HEK293 (cell line): ENCODE measurements around the gene AVPR1A.

Source experiments
- CTCF ChIA-PET: fragments of 350-600 bp; formaldehyde crosslinking; extraction: SDS; loops from one replicate; lab custom pipeline; 2021; ENCODE audit warnings: antibody characterized with exemption; lab: Yijun Ruan, JAX
- POLR2A ChIA-PET: fragments of 300-600 bp; formaldehyde crosslinking; extraction: SDS; loops from one replicate; lab custom pipeline; 2020; ENCODE audit warnings: antibody characterized with exemption, inconsistent platforms; lab: Yijun Ruan, JAX
- H3K27ac ChIP-seq: fragments of 200-500 bp; sonication (Bioruptor generic); 2 replicates; pipeline ENCODE4 v1.5.1; 2014; ENCODE audit warnings: low read depth, low read length, control low read depth, inconsistent platforms; ENCODE audit errors: extremely low read depth
- H3K36me3 ChIP-seq, 2 experiments: fragments of 200-500 bp in 1 of 2; sonication (Bioruptor generic) in 1 of 2; 1 replicate in 1 of 2; 2 replicates in 1 of 2; pipeline ENCODE4 v1.5.1; 2014 to 2017; ENCODE audit warnings: inconsistent platforms in 2 of 2, low read length in 2 of 2; ENCODE audit not compliant: control insufficient read depth in 2 of 2, insufficient read depth in 1 of 2
- H3K4me1 ChIP-seq: fragments of 200-500 bp; sonication (Bioruptor generic); 2 replicates; pipeline ENCODE4 v1.5.1; 2014; ENCODE audit warnings: mild to moderate bottlenecking, low read length, inconsistent platforms; ENCODE audit not compliant: control insufficient read depth, insufficient read depth
- H3K4me3 ChIP-seq: 2 replicates; pipeline ENCODE4 v1.5.1; 2011; ENCODE audit warnings: low read depth, mild to moderate bottlenecking, control low read depth, low read length, moderate library complexity
- H3K9me3 ChIP-seq: fragments of 200-500 bp; sonication (Bioruptor generic); 2 replicates; pipeline ENCODE4 v1.5.1; 2014; ENCODE audit warnings: low read depth, low read length, inconsistent platforms; ENCODE audit not compliant: control insufficient read depth, insufficient read depth
- KLF1 ChIP-seq: fragments of 450-650 bp; formaldehyde crosslinking; IDR thresholded peaks from 2 replicates; pipeline ENCODE4 v1.5.1; 2016; ENCODE audit warnings: missing biosample characterization, missing genetic modification characterization
- MYNN ChIP-seq: fragments of 450-650 bp; formaldehyde crosslinking; IDR thresholded peaks from 2 replicates; pipeline ENCODE4 v1.5.1; 2016; ENCODE audit warnings: missing biosample characterization, missing genetic modification characterization, borderline replicate concordance
- SCRT2 ChIP-seq: fragments of 450-650 bp; formaldehyde crosslinking; IDR thresholded peaks from 2 replicates; pipeline ENCODE4 v1.5.1; 2016; ENCODE audit warnings: missing biosample characterization, missing genetic modification characterization
- SETDB1 ChIP-seq: IDR thresholded peaks from one replicate; pipeline ENCODE4 v1.6.1; 2017; ENCODE audit warnings: mild to moderate bottlenecking, low read length, moderate library complexity, mixed read lengths; ENCODE audit not compliant: insufficient read length
- SP7 ChIP-seq: fragments of 450-650 bp; formaldehyde crosslinking; IDR thresholded peaks from 2 replicates; pipeline ENCODE4 v1.5.1; 2016; ENCODE audit warnings: missing biosample characterization, missing genetic modification characterization
- ZBTB8A ChIP-seq: fragments of 450-650 bp; formaldehyde crosslinking; IDR thresholded peaks from 2 replicates; pipeline ENCODE4 v1.5.1; 2016; ENCODE audit warnings: missing biosample characterization, missing genetic modification characterization
- ZNF155 ChIP-seq: fragments of 450-650 bp; formaldehyde crosslinking; IDR thresholded peaks from 2 replicates; pipeline ENCODE4 v1.5.1; 2016; ENCODE audit warnings: missing biosample characterization, missing genetic modification characterization
- ZNF302 ChIP-seq: fragments of 450-650 bp; formaldehyde crosslinking; IDR thresholded peaks from 2 replicates; pipeline ENCODE4 v1.5.1; 2016; ENCODE audit warnings: missing biosample characterization, missing genetic modification characterization, low read depth
- ZNF433 ChIP-seq: fragments of 450-650 bp; formaldehyde crosslinking; IDR thresholded peaks from 2 replicates; pipeline ENCODE4 v1.5.1; 2016; ENCODE audit warnings: missing biosample characterization, missing genetic modification characterization, low read depth
- ZNF555 ChIP-seq: fragments of 450-650 bp; formaldehyde crosslinking; conservative IDR thresholded peaks from 2 replicates; pipeline ENCODE4 v1.5.1; 2017; ENCODE audit warnings: missing biosample characterization, mild to moderate bottlenecking, missing genetic modification characterization, inconsistent platforms
- ZNF561 ChIP-seq: fragments of 450-650 bp; IDR thresholded peaks from 2 replicates; pipeline ENCODE4 v1.5.1; 2018; ENCODE audit warnings: missing biosample characterization, missing genetic modification characterization, borderline replicate concordance
- TF ChIP-seq, protein P1 (sequence below): fragments of 450-650 bp; formaldehyde crosslinking; IDR thresholded peaks from 2 replicates; pipeline ENCODE4 v1.5.1; 2017; ENCODE audit warnings: missing biosample characterization, missing genetic modification characterization
- TF ChIP-seq, protein P2 (sequence below): fragments of 450-650 bp; formaldehyde crosslinking; IDR thresholded peaks from 2 replicates; pipeline ENCODE4 v1.5.1; 2017; ENCODE audit warnings: missing biosample characterization, mild to moderate bottlenecking, missing genetic modification characterization, moderate library complexity
- TF ChIP-seq, protein P3 (sequence below): sonication (generic); formaldehyde crosslinking; IDR thresholded peaks from 2 replicates; pipeline ENCODE4 v1.8.1; 2022; ENCODE audit warnings: mild to moderate bottlenecking, moderate library complexity, missing genetic modification reagents

Gene AVPR1A

DNA sequence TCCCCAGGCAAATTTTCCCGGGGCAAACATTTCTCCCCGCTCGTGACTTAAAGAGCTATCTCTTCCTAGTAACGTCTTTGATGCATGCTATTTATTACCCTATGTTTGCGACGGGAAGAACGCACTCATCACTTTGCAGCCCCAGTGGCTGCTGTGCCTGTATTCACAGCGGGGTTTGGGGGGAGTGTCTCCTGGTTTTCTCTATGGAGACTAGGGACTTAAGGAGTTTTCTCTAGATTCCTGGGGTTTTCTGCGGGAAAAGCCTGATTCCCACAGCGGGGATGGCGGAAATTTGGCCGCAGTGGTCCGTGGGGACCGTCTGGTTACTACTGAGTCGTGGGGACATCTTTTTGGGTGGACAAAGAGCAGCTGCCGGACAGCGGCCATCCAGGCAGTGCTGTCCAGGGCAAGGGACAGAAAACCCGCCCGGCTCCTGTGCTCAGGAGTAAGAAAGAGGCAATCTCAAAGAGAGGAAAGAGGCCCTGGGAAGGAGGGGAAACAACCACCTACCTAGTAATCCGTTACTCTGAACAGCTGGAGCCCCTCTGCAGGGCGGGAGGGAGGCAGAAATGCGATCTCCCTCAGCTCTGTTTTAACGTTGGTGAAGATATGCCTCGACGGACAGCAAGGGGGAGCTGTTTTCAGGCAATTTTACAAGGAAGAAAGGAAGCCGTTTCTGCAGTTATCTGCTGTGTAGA lies 771 bp upstream of the AVPR1A start (continued):
- TF ChIP-seq, protein P1, sequence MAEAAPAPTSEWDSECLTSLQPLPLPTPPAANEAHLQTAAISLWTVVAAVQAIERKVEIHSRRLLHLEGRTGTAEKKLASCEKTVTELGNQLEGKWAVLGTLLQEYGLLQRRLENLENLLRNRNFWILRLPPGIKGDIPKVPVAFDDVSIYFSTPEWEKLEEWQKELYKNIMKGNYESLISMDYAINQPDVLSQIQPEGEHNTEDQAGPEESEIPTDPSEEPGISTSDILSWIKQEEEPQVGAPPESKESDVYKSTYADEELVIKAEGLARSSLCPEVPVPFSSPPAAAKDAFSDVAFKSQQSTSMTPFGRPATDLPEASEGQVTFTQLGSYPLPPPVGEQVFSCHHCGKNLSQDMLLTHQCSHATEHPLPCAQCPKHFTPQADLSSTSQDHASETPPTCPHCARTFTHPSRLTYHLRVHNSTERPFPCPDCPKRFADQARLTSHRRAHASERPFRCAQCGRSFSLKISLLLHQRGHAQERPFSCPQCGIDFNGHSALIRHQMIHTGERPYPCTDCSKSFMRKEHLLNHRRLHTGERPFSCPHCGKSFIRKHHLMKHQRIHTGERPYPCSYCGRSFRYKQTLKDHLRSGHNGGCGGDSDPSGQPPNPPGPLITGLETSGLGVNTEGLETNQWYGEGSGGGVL (tag by site-specific recombination): no peak
- TF ChIP-seq ZBTB8A (tag by site-specific recombination) (no peak), ZNF302 (no peak), SP7 (peak; percentile 26; the same call in 1 of the 2 replicates), ZNF561 (tag by site-specific recombination) (peak; percentile 77), KLF1 (tag by site-specific recombination) (no peak), MYNN (tag by site-specific recombination) (no peak), SCRT2 (tag by site-specific recombination) (0 out of 2 replicates have a peak, but pooled peaks have one; percentile 3)
- TF ChIP-seq, protein P2, sequence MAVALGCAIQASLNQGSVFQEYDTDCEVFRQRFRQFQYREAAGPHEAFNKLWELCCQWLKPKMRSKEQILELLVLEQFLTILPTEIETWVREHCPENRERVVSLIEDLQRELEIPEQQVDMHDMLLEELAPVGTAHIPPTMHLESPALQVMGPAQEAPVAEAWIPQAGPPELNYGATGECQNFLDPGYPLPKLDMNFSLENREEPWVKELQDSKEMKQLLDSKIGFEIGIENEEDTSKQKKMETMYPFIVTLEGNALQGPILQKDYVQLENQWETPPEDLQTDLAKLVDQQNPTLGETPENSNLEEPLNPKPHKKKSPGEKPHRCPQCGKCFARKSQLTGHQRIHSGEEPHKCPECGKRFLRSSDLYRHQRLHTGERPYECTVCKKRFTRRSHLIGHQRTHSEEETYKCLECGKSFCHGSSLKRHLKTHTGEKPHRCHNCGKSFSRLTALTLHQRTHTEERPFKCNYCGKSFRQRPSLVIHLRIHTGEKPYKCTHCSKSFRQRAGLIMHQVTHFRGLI (tag by site-specific recombination): no peak
- TF ChIP-seq, all 188 proteins: peak for 20

DNA sequence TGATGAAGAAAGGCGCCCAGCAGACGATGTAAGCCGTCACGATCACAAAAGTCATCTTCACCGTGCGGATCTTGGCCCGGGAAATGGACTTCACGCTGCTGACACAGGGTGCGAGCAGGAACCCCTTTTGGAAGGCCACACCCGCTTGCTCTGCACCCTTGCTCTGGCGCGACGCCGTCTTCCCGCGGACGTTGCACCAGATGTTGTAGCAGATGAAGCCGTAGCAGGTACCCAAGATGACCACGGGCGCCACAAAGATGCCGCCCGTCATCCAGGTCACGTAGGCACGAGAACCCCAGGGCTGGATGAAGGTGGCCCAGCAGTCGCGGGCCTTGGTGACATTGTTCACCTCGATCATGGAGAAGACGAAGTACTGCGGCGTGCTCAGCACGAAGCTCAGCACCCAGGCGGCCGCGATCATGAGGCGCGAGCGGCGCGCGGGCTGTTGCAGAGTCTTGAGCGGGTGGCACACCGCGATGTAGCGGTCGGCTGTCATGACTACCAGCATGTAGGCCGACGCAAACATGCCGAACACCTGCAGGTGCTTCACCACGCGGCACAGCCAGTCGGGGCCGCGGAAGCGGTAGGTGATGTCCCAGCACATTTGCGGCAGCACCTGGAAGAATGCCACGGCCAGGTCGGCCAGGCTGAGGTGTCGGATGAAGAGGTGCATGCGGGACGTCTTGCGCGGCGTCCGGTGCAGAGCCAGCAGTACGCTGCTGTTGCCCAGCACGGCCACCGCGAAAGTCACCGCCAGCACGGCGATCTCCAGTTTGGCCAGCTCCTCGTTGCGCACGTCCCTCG lies 890 bp downstream of the AVPR1A start:
- H3K27ac ChIP-seq: peak overlapping the region; percentile 22; the same call in 1 of the 2 replicates
- ChIA-PET CTCF (interaction anchor here (0.5 to 2.9 kb wide), 9 partner anchors 10 to 798 kb away, joined by 3 to 17 read pairs (median 10); no protein-coding TSS in a partner anchor), POLR2A (no interaction called here)
- H3K4me1 ChIP-seq: no peaks in the 10 kb centered on the region
- no peaks in the 10 kb centered on the region for H3K36me3 ChIP-seq
- peak overlapping the region; percentile 51 for H3K4me3 ChIP-seq
- H3K9me3 ChIP-seq: no peaks in the 10 kb centered on the region
- TF ChIP-seq SETDB1: no peak
- TF ChIP-seq, protein P3, sequence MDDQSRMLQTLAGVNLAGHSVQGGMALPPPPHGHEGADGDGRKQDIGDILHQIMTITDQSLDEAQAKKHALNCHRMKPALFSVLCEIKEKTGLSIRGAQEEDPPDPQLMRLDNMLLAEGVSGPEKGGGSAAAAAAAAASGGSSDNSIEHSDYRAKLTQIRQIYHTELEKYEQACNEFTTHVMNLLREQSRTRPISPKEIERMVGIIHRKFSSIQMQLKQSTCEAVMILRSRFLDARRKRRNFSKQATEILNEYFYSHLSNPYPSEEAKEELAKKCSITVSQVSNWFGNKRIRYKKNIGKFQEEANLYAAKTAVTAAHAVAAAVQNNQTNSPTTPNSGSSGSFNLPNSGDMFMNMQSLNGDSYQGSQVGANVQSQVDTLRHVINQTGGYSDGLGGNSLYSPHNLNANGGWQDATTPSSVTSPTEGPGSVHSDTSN (CRISPR knock-in tag): peak; percentile 76; the same call in 1 of the 2 replicates
- TF ChIP-seq, all 188 proteins: peak for 1

DNA sequence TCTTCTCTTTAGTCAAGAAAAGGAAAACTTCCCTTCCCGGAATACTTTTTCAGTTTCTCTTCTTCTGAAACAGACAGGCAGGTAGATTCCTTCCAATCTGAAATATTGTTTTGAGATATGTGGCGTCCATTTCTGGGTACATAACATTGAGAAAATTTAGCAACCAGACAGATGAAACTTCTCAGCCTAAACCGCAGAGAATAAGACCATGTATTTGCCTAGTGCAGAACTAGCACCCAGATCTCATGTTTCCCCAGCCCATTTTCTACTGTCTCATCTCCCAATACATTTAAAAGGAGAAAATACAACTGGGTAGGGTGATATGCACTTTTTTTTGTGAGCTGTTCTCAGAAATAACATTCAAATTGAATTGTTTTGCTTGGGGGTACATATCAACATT lies 6.4 kb downstream of the AVPR1A start:
- ChIA-PET POLR2A (no interaction called here), CTCF (no interaction called here)
- no peaks in the 10 kb centered on the region for H3K36me3 ChIP-seq
- TF ChIP-seq ZNF433 (tag by site-specific recombination): no peak
- TF ChIP-seq ZNF555 (tag by site-specific recombination): no peak
- no peak for TF ChIP-seq ZNF155 (tag by site-specific recombination)
- no peaks in the 10 kb centered on the region for H3K4me1 ChIP-seq
- H3K9me3 ChIP-seq: no peaks in the 10 kb centered on the region
- H3K27ac ChIP-seq: no peak overlapping the region
- H3K4me3 ChIP-seq: no peak overlapping the region
